ENCODE measurements around the gene ENPP6. TPM values are rescaled to one million over a fixed set of nuclear protein-coding genes. Genes with fewer than 3 reads are reported as not detected.

ENPP6 gene
- total and polyA plus RNA-seq, 2 donors (not counting 1 experiment from before 2014, with no cell fraction given): 0.01 TPM; not detected in 1

- 96% methylated on average over 4 of the region's 5 CpGs for WGBS (ENCODE audit: insufficient coverage)
- Mint-ChIP-seq H3K9me3 (ENCODE audit: insufficient read depth) (no peaks in the 10 kb centered on the region), H3K27me3 (peaks cover 22% of the 10 kb centered on the region), H3K4me3 (no peak overlapping the region), H3K27ac (no peak overlapping the region), H3K4me1 (no peaks in the 10 kb centered on the region)
- Histone ChIP-seq H4K20me1 (ENCODE audit: control insufficient read depth, insufficient read depth, low read length, poor library complexity, severe bottlenecking) (no peaks in the 10 kb centered on the region), H3K27ac (ENCODE audit: low read length in 2 of 2) (no peak overlapping the region), H3K79me2 (ENCODE audit: control insufficient read depth, insufficient read depth, low read length) (no peaks in the 10 kb centered on the region), H3K9me3 (ENCODE audit: control extremely low read depth in 1 of 3, control insufficient read depth in 2 of 3, insufficient read depth in 1 of 3, low read length in 2 of 3) (no peaks in the 10 kb centered on the region), H3K4me3 (ENCODE audit: control extremely low read depth in 1 of 5, extremely low read depth in 1 of 5, insufficient read depth in 1 of 5, low read depth in 2 of 5, low read length in 4 of 5) (no peak overlapping the region), H3K36me3 (replicated peaks in 1 of 2; ENCODE audit: control extremely low read depth in 1 of 2, control insufficient read depth in 1 of 2, extremely low read depth in 1 of 2, insufficient read depth in 2 of 2, low read length in 1 of 2) (no peaks in the 10 kb centered on the region), H2AFZ (ENCODE audit: insufficient read depth, low read depth, low read length, poor library complexity, severe bottlenecking) (no peak overlapping the region), H3K4me2 (replicated peaks; ENCODE audit: low read depth, low read length, poor library complexity, severe bottlenecking) (no peak overlapping the region), H3K27me3 (replicated peaks in 1 of 4; ENCODE audit: control extremely low read depth in 1 of 4, control insufficient read depth in 3 of 4, insufficient read depth in 4 of 4, low read length in 3 of 4) (peaks cover 0 to 4% (median 0%) of the 10 kb centered on the region in 4 experiments), H3K4me1 (ENCODE audit: control insufficient read depth in 2 of 2, insufficient read depth in 2 of 2, low read length in 2 of 2) (no peaks in the 10 kb centered on the region), H3K9ac (ENCODE audit: low read length) (no peak overlapping the region)
- CTCF ChIA-PET: no interaction called here
- DNase-seq (no peak), ATAC-seq (ENCODE audit: low read depth) (no peak)
- intact Hi-C loops (cut with micrococcal nuclease): no loop called here
- no peak for TF ChIP-seq CTCF (IDR thresholded peaks at IDR 0.05)
- TF ChIP-seq EZH2 (IDR thresholded peaks at IDR 0.05; ENCODE audit: borderline replicate concordance, insufficient read depth, low read depth, low read length, poor library complexity, severe bottlenecking): no peak
- POLR2A ChIA-PET: no interaction called here
Observed at GRCh38 chr4:184198190-184198589, 19.5 kb downstream of the ENPP6 start.

GRCh38 chr4:184197536-184198082 lies 20.1 kb downstream of the ENPP6 start:
- no peak overlapping the region for H3K4me2 ChIP-seq (replicated peaks; ENCODE audit: low read depth, low read length, poor library complexity, severe bottlenecking)
- WGBS (ENCODE audit: insufficient coverage): 100% methylated on average over 2 of the region's 3 CpGs
- H4K20me1 ChIP-seq (ENCODE audit: control insufficient read depth, insufficient read depth, low read length, poor library complexity, severe bottlenecking): no peaks in the 10 kb centered on the region
- ChIA-PET CTCF (no interaction called here), POLR2A (interaction anchor here (0.6 kb wide), 1 partner anchor 460 kb away, joined by 4 read pairs; no protein-coding TSS in a partner anchor)
- H3K27me3 Mint-ChIP-seq: peaks cover 20% of the 10 kb centered on the region
- ATAC-seq (ENCODE audit: low read depth) (no peak), DNase-seq (no peak)
- no peaks in the 10 kb centered on the region for H3K36me3 ChIP-seq (replicated peaks in 1 of 2; ENCODE audit: control extremely low read depth in 1 of 2, control insufficient read depth in 1 of 2, extremely low read depth in 1 of 2, insufficient read depth in 2 of 2, low read length in 1 of 2)
- H3K27ac Mint-ChIP-seq: no peak overlapping the region
- no peaks in the 10 kb centered on the region for H3K4me1 Mint-ChIP-seq
- H3K27me3 ChIP-seq (replicated peaks in 1 of 4; ENCODE audit: control extremely low read depth in 1 of 4, control insufficient read depth in 3 of 4, insufficient read depth in 4 of 4, low read length in 3 of 4): peaks cover 0 to 4% (median 0%) of the 10 kb centered on the region in 4 experiments
- no peak overlapping the region for H3K27ac ChIP-seq (ENCODE audit: low read length in 2 of 2)
- no peaks in the 10 kb centered on the region for H3K9me3 ChIP-seq (ENCODE audit: control extremely low read depth in 1 of 3, control insufficient read depth in 2 of 3, insufficient read depth in 1 of 3, low read length in 2 of 3)
- intact Hi-C loops (cut with micrococcal nuclease): no loop called here
- H3K4me1 ChIP-seq (ENCODE audit: control insufficient read depth in 2 of 2, insufficient read depth in 2 of 2, low read length in 2 of 2): no peaks in the 10 kb centered on the region
- H3K9me3 Mint-ChIP-seq (ENCODE audit: insufficient read depth): no peaks in the 10 kb centered on the region
- no peak for TF ChIP-seq EZH2 (IDR thresholded peaks at IDR 0.05; ENCODE audit: borderline replicate concordance, insufficient read depth, low read depth, low read length, poor library complexity, severe bottlenecking)
- TF ChIP-seq CTCF (IDR thresholded peaks at IDR 0.05): no peak
- no peak overlapping the region for H3K4me3 ChIP-seq (ENCODE audit: control extremely low read depth in 1 of 5, extremely low read depth in 1 of 5, insufficient read depth in 1 of 5, low read depth in 2 of 5, low read length in 4 of 5)
- H2AFZ ChIP-seq (ENCODE audit: insufficient read depth, low read depth, low read length, poor library complexity, severe bottlenecking): no peak overlapping the region
- H3K4me3 Mint-ChIP-seq: no peak overlapping the region
- no peaks in the 10 kb centered on the region for H3K79me2 ChIP-seq (ENCODE audit: control insufficient read depth, insufficient read depth, low read length)
- no peak overlapping the region for H3K9ac ChIP-seq (ENCODE audit: low read length)
